A549 treated with AZD9567 at 1 μM for 4 hours (cell line): ENCODE measurements around the gene RBX1. TPM values are rescaled to one million over a fixed set of nuclear protein-coding genes. Genes with fewer than 3 reads are reported as not detected.

ENCODE experiments used
- total RNA-seq: library from RNA; stranded (reverse); fragments of 200-300 nt; extraction: Qiagen RNA extraction; gene quantifications from 5 replicates; pipeline ENCODE4 v1.2.3, GENCODE V29; 2022; ENCODE audit not compliant: insufficient read depth

The RBX1 gene
- 55.2 to 79.9 TPM (median 58.0 TPM) in 5 replicates for total RNA-seq

GRCh38 chr22:40950962-40951794 is at the start of gene RBX1:
Gene RBX1, plus strand, starts transcription at chr22:40951378. Its CDS starts 21 bp downstream, at chr22:40951399.

Other genes starting within 250 kb of the RBX1 start
- 22.1 to 29.3 TPM (median 23.7 TPM) in 5 replicates for gene SLC25A17, start 132.0 kb upstream of the RBX1 start, total RNA-seq
- gene ST13, start 94.7 kb upstream of the RBX1 start, total RNA-seq = 150 to 219 TPM (median 159 TPM) in 5 replicates
- gene XPNPEP3, start 94.2 kb upstream of the RBX1 start, total RNA-seq = 5.0 to 10.3 TPM (median 9.5 TPM) in 5 replicates
- not detected in 5 replicates for gene DNAJB7, start 89.3 kb upstream of the RBX1 start, total RNA-seq
- gene EP300, start 141.2 kb downstream of the RBX1 start, total RNA-seq = 16.8 to 21.7 TPM (median 19.6 TPM) in 5 replicates